WTC11 (cell line): ENCODE measurements around the gene TCP11L2.

Experiments used
- CREB1 ChIP-seq: sonication (generic); formaldehyde crosslinking; IDR thresholded peaks from 2 replicates; pipeline ENCODE4 v1.8.0; 2023; ENCODE audit warnings: mild to moderate bottlenecking, missing genetic modification reagents
- CTCF ChIP-seq: fragments of 200-600 bp; IDR thresholded peaks from 2 replicates; pipeline ENCODE4 v1.8.0; 2022; ENCODE audit warnings: antibody characterized with exemption
- HMGXB4 ChIP-seq: sonication (generic); formaldehyde crosslinking; IDR thresholded peaks from 2 replicates; pipeline ENCODE4 v1.8.1; 2023; ENCODE audit warnings: mild to moderate bottlenecking, moderate library complexity, missing genetic modification reagents
- MAX ChIP-seq: sonication (generic); formaldehyde crosslinking; IDR thresholded peaks from 2 replicates; pipeline ENCODE4 v1.8.0; 2022; ENCODE audit warnings: mild to moderate bottlenecking, missing genetic modification reagents
- MYBL2 ChIP-seq: sonication (generic); formaldehyde crosslinking; IDR thresholded peaks from 2 replicates; pipeline ENCODE4 v1.8.1; 2023; ENCODE audit warnings: mild to moderate bottlenecking, moderate library complexity, missing genetic modification reagents
- ZNF232 ChIP-seq: sonication (generic); formaldehyde crosslinking; IDR thresholded peaks from 2 replicates; pipeline ENCODE4 v1.8.0; 2022; ENCODE audit warnings: mild to moderate bottlenecking, missing genetic modification reagents

- TF ChIP-seq CTCF (no peak), MYBL2 (CRISPR knock-in tag) (no peak), MAX (CRISPR knock-in tag) (no peak), CREB1 (CRISPR knock-in tag) (no peak), HMGXB4 (CRISPR knock-in tag) (no peak), ZNF232 (CRISPR knock-in tag) (no peak)
Observed at GRCh38 chr12:106305376-106305775, 2.8 kb downstream of the TCP11L2 start.
